ENCODE results near the gene ALDH16A1. TPM values are rescaled to one million over a fixed set of nuclear protein-coding genes. Genes with fewer than 3 reads are reported as not detected.
A peak's percentile ranks its signal among the peaks of the same experiment; 100 is the strongest.

ALDH16A1 gene
- total RNA-seq, 4 donors from 2014 or later, result 8.0 to 12.6 (median 9.9) TPM

DNA sequence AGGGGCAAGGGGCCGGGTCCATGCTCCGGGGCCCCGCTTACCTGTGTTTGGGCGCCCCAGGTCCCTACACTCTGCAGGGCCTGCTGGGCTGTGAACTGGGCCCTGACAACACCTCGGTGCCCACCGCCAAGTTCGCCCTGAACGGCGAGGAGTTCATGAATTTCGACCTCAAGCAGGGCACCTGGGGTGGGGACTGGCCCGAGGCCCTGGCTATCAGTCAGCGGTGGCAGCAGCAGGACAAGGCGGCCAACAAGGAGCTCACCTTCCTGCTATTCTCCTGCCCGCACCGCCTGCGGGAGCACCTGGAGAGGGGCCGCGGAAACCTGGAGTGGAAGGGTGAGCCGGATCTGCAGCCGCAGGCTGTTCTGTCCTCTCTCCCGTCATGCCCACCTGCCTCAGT, 61.1 kb downstream of the ALDH16A1 start:
- ATAC-seq (no peak), DNase-seq (no peak)
- peak overlapping the region in 1 of 4 donors; percentile 87 for H3K27ac ChIP-seq
- no peaks in the 10 kb centered on the region for H3K9me3 ChIP-seq
- H3K36me3 ChIP-seq, result no peaks in the 10 kb centered on the region
- H3K4me1 ChIP-seq, result peaks cover 9 to 23% of the 10 kb centered on the region in 2 donors
- H3K4me3 ChIP-seq, result peak overlapping the region; percentile 73 to 86 (median 84)
- in situ Hi-C loops (cut with MboI; ENCODE audit: low sequenced_read_pairs in 4 of 4) (no loop called here), intact Hi-C loops (cut with DNase I; ENCODE audit: low total_unique reads) (no loop called here)
- no peaks in the 10 kb centered on the region for H3K27me3 ChIP-seq
- TF ChIP-seq POLR2A (IDR thresholded peaks at IDR 0.05), result no peak
- TF ChIP-seq, protein P1, sequence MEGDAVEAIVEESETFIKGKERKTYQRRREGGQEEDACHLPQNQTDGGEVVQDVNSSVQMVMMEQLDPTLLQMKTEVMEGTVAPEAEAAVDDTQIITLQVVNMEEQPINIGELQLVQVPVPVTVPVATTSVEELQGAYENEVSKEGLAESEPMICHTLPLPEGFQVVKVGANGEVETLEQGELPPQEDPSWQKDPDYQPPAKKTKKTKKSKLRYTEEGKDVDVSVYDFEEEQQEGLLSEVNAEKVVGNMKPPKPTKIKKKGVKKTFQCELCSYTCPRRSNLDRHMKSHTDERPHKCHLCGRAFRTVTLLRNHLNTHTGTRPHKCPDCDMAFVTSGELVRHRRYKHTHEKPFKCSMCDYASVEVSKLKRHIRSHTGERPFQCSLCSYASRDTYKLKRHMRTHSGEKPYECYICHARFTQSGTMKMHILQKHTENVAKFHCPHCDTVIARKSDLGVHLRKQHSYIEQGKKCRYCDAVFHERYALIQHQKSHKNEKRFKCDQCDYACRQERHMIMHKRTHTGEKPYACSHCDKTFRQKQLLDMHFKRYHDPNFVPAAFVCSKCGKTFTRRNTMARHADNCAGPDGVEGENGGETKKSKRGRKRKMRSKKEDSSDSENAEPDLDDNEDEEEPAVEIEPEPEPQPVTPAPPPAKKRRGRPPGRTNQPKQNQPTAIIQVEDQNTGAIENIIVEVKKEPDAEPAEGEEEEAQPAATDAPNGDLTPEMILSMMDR (IDR thresholded peaks at IDR 0.05 in 4 of 5, conservative IDR thresholded peaks at IDR 0.05 in 1 of 5), result no peak

DNA sequence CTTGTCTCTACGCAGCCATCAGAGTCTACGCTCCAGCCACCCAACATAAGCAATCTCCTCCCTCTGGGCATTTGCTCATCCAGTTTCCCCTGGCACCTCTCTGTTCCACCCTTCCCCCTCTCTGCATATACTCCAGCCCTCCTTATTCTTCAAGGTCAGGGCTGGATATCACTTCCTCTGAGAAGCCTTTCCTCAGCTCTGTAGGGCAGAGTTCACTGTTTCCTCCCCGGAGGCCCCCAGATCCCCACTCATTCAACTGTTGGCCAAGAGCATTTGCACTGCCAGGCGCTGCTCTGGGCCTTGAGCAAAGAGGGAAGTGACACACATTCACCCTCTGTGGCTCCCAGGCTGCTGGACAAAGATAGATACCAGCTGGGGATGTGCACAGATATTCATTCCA, 62.7 kb downstream of the ALDH16A1 start:
- intact Hi-C loops (cut with DNase I; ENCODE audit: low total_unique reads) (no loop called here), in situ Hi-C loops (cut with MboI; ENCODE audit: low sequenced_read_pairs in 4 of 4) (no loop called here)
- peaks cover 9 to 23% of the 10 kb centered on the region in 2 donors for H3K4me1 ChIP-seq

DNA sequence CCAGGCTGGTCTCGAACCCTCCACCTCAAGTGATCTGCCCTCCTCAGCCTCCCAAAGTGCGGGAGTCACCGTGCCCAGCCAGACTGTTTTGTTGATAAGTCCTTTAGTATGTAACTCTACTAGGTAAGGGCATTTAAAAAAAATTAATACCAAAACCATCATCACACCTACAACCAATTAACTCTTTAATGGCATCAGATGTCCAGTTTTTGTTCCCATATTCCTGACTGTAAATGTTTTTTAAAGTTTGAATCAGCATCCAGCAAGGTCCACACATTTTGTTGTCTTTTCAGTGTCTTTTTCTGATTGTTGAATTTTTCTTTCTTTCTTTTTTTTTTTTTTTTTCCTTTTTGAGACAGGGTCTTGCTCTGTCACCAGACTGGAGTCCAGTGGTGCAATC, 65.0 kb downstream of the ALDH16A1 start:
- Histone ChIP-seq H3K4me3 (no peak overlapping the region), H3K27me3 (no peaks in the 10 kb centered on the region), H3K4me1 (peaks cover 9 to 10% of the 10 kb centered on the region in 2 donors), H3K9me3 (no peaks in the 10 kb centered on the region), H3K36me3 (no peaks in the 10 kb centered on the region), H3K27ac (no peak overlapping the region)
- DNase-seq (no peak), ATAC-seq (no peak)
- in situ Hi-C loops (cut with MboI; ENCODE audit: low sequenced_read_pairs in 4 of 4) (no loop called here), intact Hi-C loops (cut with DNase I; ENCODE audit: low total_unique reads) (no loop called here)
- no peak for TF ChIP-seq POLR2A (IDR thresholded peaks at IDR 0.05)
- TF ChIP-seq, protein P1 (IDR thresholded peaks at IDR 0.05 in 4 of 5, conservative IDR thresholded peaks at IDR 0.05 in 1 of 5), result no peak

More for the DNA sequence above, 62.7 kb downstream of the ALDH16A1 start:
- ATAC-seq, result peak in 1 of 2 donors; percentile 21
- Histone ChIP-seq H3K4me3 (no peak overlapping the region), H3K36me3 (no peaks in the 10 kb centered on the region), H3K27me3 (no peaks in the 10 kb centered on the region), H3K9me3 (no peaks in the 10 kb centered on the region), H3K27ac (no peak overlapping the region)
- DNase-seq, result peak in 1 of 2 donors; percentile 51
- TF ChIP-seq, protein P1 (IDR thresholded peaks at IDR 0.05 in 4 of 5, conservative IDR thresholded peaks at IDR 0.05 in 1 of 5), result no peak
- no peak for TF ChIP-seq POLR2A (IDR thresholded peaks at IDR 0.05)

MicroRNA genes within 50 kb of the gene (microRNA counts, 767-probe panel; counts per million panel counts)
- 12,131 to 12,267 counts per million in 2 donors for microRNA hsa-miR-150-5p

Small RNA genes within 50 kb of the gene (microRNA-seq; reads per million reads assigned to microRNA genes)
- gene MIR150 (ENCODE audit: borderline replicate concordance in 2 of 2), result 786 to 851 reads per million in 2 donors

Other genes starting within 250 kb of the ALDH16A1 start
- gene SLC6A16, start 128.0 kb upstream of the ALDH16A1 start, total RNA-seq, result 1 to 10 TPM in 1 of 4 donors, under 1 TPM in 2, not detected in 1; 0.13 to 4.3 (median 0.36) TPM
- gene CD37, start 117.8 kb upstream of the ALDH16A1 start, total RNA-seq, result 1 to 10 TPM; 1.6 to 8.5 (median 2.3) TPM
- 10 to 100 TPM in 2 of 4 donors, 1 to 10 TPM in 2; 6.1 to 12.6 (median 9.5) TPM for gene TEAD2, start 90.8 kb upstream of the ALDH16A1 start, total RNA-seq
- not detected for gene DKKL1, start 89.3 kb upstream of the ALDH16A1 start, total RNA-seq
- not detected for gene KASH5, start 65.0 kb upstream of the ALDH16A1 start, total RNA-seq
- gene PTH2, start 29.8 kb upstream of the ALDH16A1 start, total RNA-seq, result not detected
- not detected for gene GFY, start 27.8 kb upstream of the ALDH16A1 start, total RNA-seq
- gene SLC17A7, start 11.7 kb upstream of the ALDH16A1 start, total RNA-seq, result 1 to 10 TPM in 1 of 4 donors, under 1 TPM in 3; 0.24 to 1.6 (median 0.33) TPM
- gene PIH1D1, start 1.4 kb upstream of the ALDH16A1 start, total RNA-seq, result 100 to 1,000 TPM in 1 of 4 donors, 10 to 100 TPM in 3; 41.9 to 107 (median 79.0) TPM
- gene FLT3LG, start 21.0 kb downstream of the ALDH16A1 start, total RNA-seq, result 1 to 10 TPM in 3 of 4 donors, under 1 TPM in 1; 0.91 to 2.7 (median 1.2) TPM
- 1,000 to 10,000 TPM; 1,565 to 2,260 (median 1,899) TPM for gene RPL13A, start 34.4 kb downstream of the ALDH16A1 start, total RNA-seq
- 1,000 to 10,000 TPM; 2,509 to 3,015 (median 2,721) TPM for gene RPS11, start 43.2 kb downstream of the ALDH16A1 start, total RNA-seq
- 10 to 100 TPM; 54.8 to 68.2 (median 59.7) TPM for gene FCGRT, start 59.4 kb downstream of the ALDH16A1 start, total RNA-seq
- 10 to 100 TPM in 2 of 4 donors, 1 to 10 TPM in 2; 1.2 to 11.7 (median 7.6) TPM for gene RCN3, start 74.8 kb downstream of the ALDH16A1 start, total RNA-seq
- gene NOSIP, start 127.3 kb downstream of the ALDH16A1 start, total RNA-seq, result 10 to 100 TPM; 62.4 to 92.8 (median 78.9) TPM
- 1 to 10 TPM in 3 of 4 donors, not detected in 1; 1.4 to 4.6 (median 3.8) TPM for gene PRRG2, start 128.1 kb downstream of the ALDH16A1 start, total RNA-seq
- 1 to 10 TPM; 3.4 to 7.7 (median 3.8) TPM for gene PRR12, start 138.0 kb downstream of the ALDH16A1 start, total RNA-seq
- 10 to 100 TPM; 12.4 to 26.2 (median 24.2) TPM for gene RRAS, start 186.9 kb downstream of the ALDH16A1 start, total RNA-seq
- 10 to 100 TPM; 13.7 to 36.1 (median 32.9) TPM for gene SCAF1, start 189.0 kb downstream of the ALDH16A1 start, total RNA-seq
- 10 to 100 TPM; 11.0 to 18.6 (median 13.7) TPM for gene IRF3, start 212.6 kb downstream of the ALDH16A1 start, total RNA-seq
- gene BCL2L12, start 212.7 kb downstream of the ALDH16A1 start, total RNA-seq, result 10 to 100 TPM; 10.7 to 12.9 (median 11.8) TPM
- gene PRMT1, start 224.0 kb downstream of the ALDH16A1 start, total RNA-seq, result 100 to 1,000 TPM; 190 to 242 (median 229) TPM
- gene ADM5, start 236.4 kb downstream of the ALDH16A1 start, total RNA-seq, result 1 to 10 TPM in 3 of 4 donors, not detected in 1; 1.0 to 2.1 (median 1.4) TPM
- under 1 TPM in 3 of 4 donors, not detected in 1; 0.26 to 0.97 (median 0.73) TPM for gene CPT1C, start 237.9 kb downstream of the ALDH16A1 start, total RNA-seq

Measured in gastrocnemius medialis (tissue), 4 donors.